K562 (cell line): Measurements from ENCODE around the gene CCDC85C. TPM values are rescaled to one million over a fixed set of nuclear protein-coding genes. Genes with fewer than 3 reads are reported as not detected.

Source experiments
- HNRNPH1 ChIP-seq: fragments of 200-400 bp; formaldehyde crosslinking; optimal IDR thresholded peaks from 2 replicates; pipeline ENCODE3; 2017; ENCODE audit warnings: low read depth, mild to moderate bottlenecking, low read length, moderate library complexity
- SAFB2 ChIP-seq: fragments of 200-400 bp; formaldehyde crosslinking; IDR thresholded peaks from 2 replicates; pipeline ENCODE4 v1.6.1; 2018; ENCODE audit warnings: borderline replicate concordance, low read length, low read depth, moderate library complexity; ENCODE audit not compliant: severe bottlenecking
- SMAD4 ChIP-seq: fragments of 250-450 bp; sonication (Bioruptor Pico); conservative IDR thresholded peaks from 2 replicates; pipeline ENCODE4 v1.8.0; 2021; ENCODE audit warnings: inconsistent platforms, mild to moderate bottlenecking, moderate library complexity
- polyA plus RNA-seq, 8 experiments: library from polyadenylated mRNA; depleted of rRNA in 4 of 8; stranded (reverse) in 5 of 8; unstranded in 3 of 8; fragments of >200 nt; fragmentation: Nextera tagmentation in 2 of 8; fragmentation: Illumina TruSeq in 1 of 8; extraction: Ambion mirVana in 2 of 8; extraction: Trizol in 1 of 8; gene quantifications; 2 replicates each; pipeline versions ENCODE4 v1.2.1 to v1.2.3, GENCODE V29; 2011 to 2014; ENCODE audit warnings: inconsistent platforms in 1 of 8, missing spikeins in 1 of 8
- total RNA-seq, 7 experiments: library from RNA; depleted of rRNA in 6 of 7; stranded (reverse); fragments of >200 nt in 6 of 7; fragmentation: Illumina TruSeq in 2 of 7; extraction: Trizol in 2 of 7; gene quantifications; 2 replicates each; pipeline versions ENCODE4 v1.2.1 to v1.2.3, GENCODE V29; 2011 to 2021; ENCODE audit warnings: low replicate concordance in 1 of 7
- TF ChIP-seq, protein P1 (sequence below), 2 experiments: fragments of 450-650 bp; IDR thresholded peaks; 2 replicates each; pipeline ENCODE4 v1.6.1; 2016
- TF ChIP-seq, protein P2 (sequence below): sonication (generic); formaldehyde crosslinking; IDR thresholded peaks from 2 replicates; pipeline ENCODE4 v1.8.0; 2022; ENCODE audit warnings: missing genetic modification reagents, mild to moderate bottlenecking, borderline replicate concordance
- TF ChIP-seq, protein P3 (sequence below): fragments of 450-650 bp; IDR thresholded peaks from 2 replicates; pipeline ENCODE4 v1.7.0; 2016; ENCODE audit warnings: borderline replicate concordance
- TF ChIP-seq, protein P4 (sequence below): sonication (generic); formaldehyde crosslinking; IDR thresholded peaks from 2 replicates; pipeline ENCODE4 v1.4.0; 2020; ENCODE audit warnings: mild to moderate bottlenecking, missing genetic modification reagents

Gene CCDC85C
- total and polyA plus RNA-seq, 9 of the 15 experiments (the other 6 are each of a cell fraction or from before 2014, with no cell fraction given), result 0.18 to 22.0 (median 6.3) TPM

DNA sequence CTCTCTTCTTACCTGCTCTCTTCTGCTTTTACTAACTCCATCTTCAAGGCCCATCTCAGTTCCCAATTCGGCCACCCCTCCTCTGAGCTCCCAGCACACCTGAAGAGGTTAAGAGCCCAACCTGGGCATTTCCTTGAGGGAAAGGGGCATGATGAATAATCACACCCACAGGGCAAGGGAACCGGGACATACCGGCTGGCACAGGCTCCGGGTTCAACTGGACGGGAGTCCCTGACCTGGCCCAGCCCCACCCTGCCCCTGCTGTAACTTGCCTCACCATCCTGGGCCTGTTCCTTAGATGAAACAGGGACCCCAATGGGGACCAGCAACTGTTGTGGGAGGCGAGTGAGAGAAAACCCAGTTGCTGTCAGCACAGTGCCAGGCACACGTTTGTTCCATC is 8.5 kb downstream of the CCDC85C start (continued):
- TF ChIP-seq, protein P1, sequence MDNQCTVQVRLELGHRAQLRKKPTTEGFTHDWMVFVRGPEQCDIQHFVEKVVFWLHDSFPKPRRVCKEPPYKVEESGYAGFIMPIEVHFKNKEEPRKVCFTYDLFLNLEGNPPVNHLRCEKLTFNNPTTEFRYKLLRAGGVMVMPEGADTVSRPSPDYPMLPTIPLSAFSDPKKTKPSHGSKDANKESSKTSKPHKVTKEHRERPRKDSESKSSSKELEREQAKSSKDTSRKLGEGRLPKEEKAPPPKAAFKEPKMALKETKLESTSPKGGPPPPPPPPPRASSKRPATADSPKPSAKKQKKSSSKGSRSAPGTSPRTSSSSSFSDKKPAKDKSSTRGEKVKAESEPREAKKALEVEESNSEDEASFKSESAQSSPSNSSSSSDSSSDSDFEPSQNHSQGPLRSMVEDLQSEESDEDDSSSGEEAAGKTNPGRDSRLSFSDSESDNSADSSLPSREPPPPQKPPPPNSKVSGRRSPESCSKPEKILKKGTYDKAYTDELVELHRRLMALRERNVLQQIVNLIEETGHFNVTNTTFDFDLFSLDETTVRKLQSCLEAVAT (IDR thresholded peaks at IDR 0.05), result no peak
- no peak for TF ChIP-seq HNRNPH1
- TF ChIP-seq SAFB2, result no peak
- no peak for TF ChIP-seq SMAD4 (CRISPR knock-in tag)
- TF ChIP-seq, protein P2, sequence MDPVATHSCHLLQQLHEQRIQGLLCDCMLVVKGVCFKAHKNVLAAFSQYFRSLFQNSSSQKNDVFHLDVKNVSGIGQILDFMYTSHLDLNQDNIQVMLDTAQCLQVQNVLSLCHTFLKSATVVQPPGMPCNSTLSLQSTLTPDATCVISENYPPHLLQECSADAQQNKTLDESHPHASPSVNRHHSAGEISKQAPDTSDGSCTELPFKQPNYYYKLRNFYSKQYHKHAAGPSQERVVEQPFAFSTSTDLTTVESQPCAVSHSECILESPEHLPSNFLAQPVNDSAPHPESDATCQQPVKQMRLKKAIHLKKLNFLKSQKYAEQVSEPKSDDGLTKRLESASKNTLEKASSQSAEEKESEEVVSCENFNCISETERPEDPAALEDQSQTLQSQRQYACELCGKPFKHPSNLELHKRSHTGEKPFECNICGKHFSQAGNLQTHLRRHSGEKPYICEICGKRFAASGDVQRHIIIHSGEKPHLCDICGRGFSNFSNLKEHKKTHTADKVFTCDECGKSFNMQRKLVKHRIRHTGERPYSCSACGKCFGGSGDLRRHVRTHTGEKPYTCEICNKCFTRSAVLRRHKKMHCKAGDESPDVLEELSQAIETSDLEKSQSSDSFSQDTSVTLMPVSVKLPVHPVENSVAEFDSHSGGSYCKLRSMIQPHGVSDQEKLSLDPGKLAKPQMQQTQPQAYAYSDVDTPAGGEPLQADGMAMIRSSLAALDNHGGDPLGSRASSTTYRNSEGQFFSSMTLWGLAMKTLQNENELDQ (CRISPR knock-in tag), result no peak
- TF ChIP-seq, protein P3, sequence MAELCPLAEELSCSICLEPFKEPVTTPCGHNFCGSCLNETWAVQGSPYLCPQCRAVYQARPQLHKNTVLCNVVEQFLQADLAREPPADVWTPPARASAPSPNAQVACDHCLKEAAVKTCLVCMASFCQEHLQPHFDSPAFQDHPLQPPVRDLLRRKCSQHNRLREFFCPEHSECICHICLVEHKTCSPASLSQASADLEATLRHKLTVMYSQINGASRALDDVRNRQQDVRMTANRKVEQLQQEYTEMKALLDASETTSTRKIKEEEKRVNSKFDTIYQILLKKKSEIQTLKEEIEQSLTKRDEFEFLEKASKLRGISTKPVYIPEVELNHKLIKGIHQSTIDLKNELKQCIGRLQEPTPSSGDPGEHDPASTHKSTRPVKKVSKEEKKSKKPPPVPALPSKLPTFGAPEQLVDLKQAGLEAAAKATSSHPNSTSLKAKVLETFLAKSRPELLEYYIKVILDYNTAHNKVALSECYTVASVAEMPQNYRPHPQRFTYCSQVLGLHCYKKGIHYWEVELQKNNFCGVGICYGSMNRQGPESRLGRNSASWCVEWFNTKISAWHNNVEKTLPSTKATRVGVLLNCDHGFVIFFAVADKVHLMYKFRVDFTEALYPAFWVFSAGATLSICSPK, result no peak
- TF ChIP-seq, protein P4, sequence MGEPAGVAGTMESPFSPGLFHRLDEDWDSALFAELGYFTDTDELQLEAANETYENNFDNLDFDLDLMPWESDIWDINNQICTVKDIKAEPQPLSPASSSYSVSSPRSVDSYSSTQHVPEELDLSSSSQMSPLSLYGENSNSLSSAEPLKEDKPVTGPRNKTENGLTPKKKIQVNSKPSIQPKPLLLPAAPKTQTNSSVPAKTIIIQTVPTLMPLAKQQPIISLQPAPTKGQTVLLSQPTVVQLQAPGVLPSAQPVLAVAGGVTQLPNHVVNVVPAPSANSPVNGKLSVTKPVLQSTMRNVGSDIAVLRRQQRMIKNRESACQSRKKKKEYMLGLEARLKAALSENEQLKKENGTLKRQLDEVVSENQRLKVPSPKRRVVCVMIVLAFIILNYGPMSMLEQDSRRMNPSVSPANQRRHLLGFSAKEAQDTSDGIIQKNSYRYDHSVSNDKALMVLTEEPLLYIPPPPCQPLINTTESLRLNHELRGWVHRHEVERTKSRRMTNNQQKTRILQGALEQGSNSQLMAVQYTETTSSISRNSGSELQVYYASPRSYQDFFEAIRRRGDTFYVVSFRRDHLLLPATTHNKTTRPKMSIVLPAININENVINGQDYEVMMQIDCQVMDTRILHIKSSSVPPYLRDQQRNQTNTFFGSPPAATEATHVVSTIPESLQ (CRISPR knock-in tag), result no peak
